ENCODE measurements around the gene TRABD2B.

DNA sequence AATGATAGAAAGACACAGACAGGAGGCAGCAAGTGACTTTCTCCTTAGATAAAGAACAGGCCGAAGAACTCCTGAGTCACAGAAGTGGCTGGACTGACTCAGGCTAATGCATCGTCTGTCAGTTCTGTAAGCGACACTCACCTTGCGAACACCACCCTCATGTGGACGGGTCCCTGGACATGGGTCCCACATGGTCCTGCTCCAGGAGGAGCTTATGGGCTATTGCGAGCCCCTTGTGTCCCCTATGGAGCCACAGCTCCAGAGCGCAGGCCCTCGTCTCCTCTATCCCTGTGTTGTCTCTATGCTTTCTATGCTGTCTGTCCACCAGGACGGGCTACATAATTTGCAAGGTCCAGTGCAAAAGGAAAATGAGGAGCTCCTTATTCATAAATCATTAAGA, 85.8 kb downstream of the TRABD2B start:
- TF ChIP-seq, protein P1, sequence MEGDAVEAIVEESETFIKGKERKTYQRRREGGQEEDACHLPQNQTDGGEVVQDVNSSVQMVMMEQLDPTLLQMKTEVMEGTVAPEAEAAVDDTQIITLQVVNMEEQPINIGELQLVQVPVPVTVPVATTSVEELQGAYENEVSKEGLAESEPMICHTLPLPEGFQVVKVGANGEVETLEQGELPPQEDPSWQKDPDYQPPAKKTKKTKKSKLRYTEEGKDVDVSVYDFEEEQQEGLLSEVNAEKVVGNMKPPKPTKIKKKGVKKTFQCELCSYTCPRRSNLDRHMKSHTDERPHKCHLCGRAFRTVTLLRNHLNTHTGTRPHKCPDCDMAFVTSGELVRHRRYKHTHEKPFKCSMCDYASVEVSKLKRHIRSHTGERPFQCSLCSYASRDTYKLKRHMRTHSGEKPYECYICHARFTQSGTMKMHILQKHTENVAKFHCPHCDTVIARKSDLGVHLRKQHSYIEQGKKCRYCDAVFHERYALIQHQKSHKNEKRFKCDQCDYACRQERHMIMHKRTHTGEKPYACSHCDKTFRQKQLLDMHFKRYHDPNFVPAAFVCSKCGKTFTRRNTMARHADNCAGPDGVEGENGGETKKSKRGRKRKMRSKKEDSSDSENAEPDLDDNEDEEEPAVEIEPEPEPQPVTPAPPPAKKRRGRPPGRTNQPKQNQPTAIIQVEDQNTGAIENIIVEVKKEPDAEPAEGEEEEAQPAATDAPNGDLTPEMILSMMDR (IDR thresholded peaks at IDR 0.05): no peak
- no peak for TF ChIP-seq POLR2A (IDR thresholded peaks at IDR 0.05)

Data from breast epithelium (tissue), 3 donors.